Neural progenitor cell (in vitro differentiated cells): ENCODE measurements around the gene HOXA10. TPM values are rescaled to one million over a fixed set of nuclear protein-coding genes. Genes with fewer than 3 reads are reported as not detected.
A peak's percentile ranks its signal among the peaks of the same experiment; 100 is the strongest.

Experiments
- DNase-seq: peaks from one replicate; pipeline ENCODE4 v3.0.0-alpha.2; 2016; ENCODE audit warnings: low spot score
- H2AFZ ChIP-seq: fragments of 200-600 bp; sonication (generic); replicated peaks from 2 replicates; pipeline ENCODE4 v1.6.1; 2016; ENCODE audit warnings: antibody characterized with exemption
- H3F3A ChIP-seq: fragments of 200-600 bp; sonication (generic); 2 replicates; pipeline ENCODE4 v1.6.1; 2016; ENCODE audit warnings: antibody characterized with exemption, low read depth
- H3K27ac ChIP-seq: fragments of 200-600 bp; sonication (generic); 2 replicates; pipeline ENCODE4 v1.5.1; 2016; ENCODE audit warnings: mild to moderate bottlenecking
- H3K27me3 ChIP-seq: fragments of 200-600 bp; sonication (generic); 2 replicates; pipeline ENCODE4 v1.6.1; 2016; ENCODE audit warnings: mild to moderate bottlenecking, moderate library complexity
- H3K36me3 ChIP-seq: fragments of 200-600 bp; sonication (generic); 2 replicates; pipeline ENCODE4 v1.5.1; 2016
- H3K4me1 ChIP-seq: fragments of 200-600 bp; sonication (generic); 2 replicates; pipeline ENCODE4 v1.6.1; 2016; ENCODE audit warnings: mixed run types
- H3K4me2 ChIP-seq: fragments of 200-600 bp; sonication (generic); 2 replicates; pipeline ENCODE4 v1.6.1; 2016
- H3K4me3 ChIP-seq: fragments of 200-600 bp; sonication (generic); 2 replicates; pipeline ENCODE4 v1.5.1; 2016
- H3K79me2 ChIP-seq: fragments of 200-600 bp; sonication (generic); 2 replicates; pipeline ENCODE4 v1.6.1; 2016; ENCODE audit warnings: low read depth
- H3K9ac ChIP-seq: fragments of 200-600 bp; sonication (generic); 2 replicates; pipeline ENCODE4 v1.6.1; 2016
- H3K9me3 ChIP-seq: fragments of 200-600 bp; sonication (generic); 2 replicates; pipeline ENCODE4 v1.5.1; 2016; ENCODE audit warnings: low read depth
- H4K20me1 ChIP-seq: fragments of 200-600 bp; sonication (generic); 2 replicates; pipeline ENCODE4 v1.6.1; 2016; ENCODE audit warnings: low read depth
- H3K27ac Mint-ChIP-seq: 3 replicates; pipeline ENCODE4 v1.8.0; 2021; ENCODE audit warnings: mixed read lengths
- H3K27me3 Mint-ChIP-seq: 2 replicates; pipeline ENCODE4 v1.8.0; 2022; ENCODE audit warnings: low read depth, mild to moderate bottlenecking, inconsistent platforms, moderate library complexity, mixed read lengths; ENCODE audit not compliant: insufficient read depth
- H3K36me3 Mint-ChIP-seq: 3 replicates; pipeline ENCODE4 v1.8.0; 2021; ENCODE audit warnings: mixed read lengths
- H3K4me1 Mint-ChIP-seq: 3 replicates; pipeline ENCODE4 v1.8.0; 2021; ENCODE audit warnings: mixed read lengths
- H3K4me3 Mint-ChIP-seq: 3 replicates; pipeline ENCODE4 v1.8.0; 2021; ENCODE audit warnings: mild to moderate bottlenecking, moderate library complexity, mixed read lengths
- H3K9me3 Mint-ChIP-seq: 3 replicates; pipeline ENCODE4 v1.8.0; 2020; ENCODE audit warnings: mixed read lengths
- CTCF ChIP-seq: fragments of 200-600 bp; sonication (generic); IDR thresholded peaks from 2 replicates; pipeline ENCODE4 v1.5.1; 2017; ENCODE audit warnings: antibody characterized with exemption, mild to moderate bottlenecking
- EZH2 ChIP-seq: fragments of 200-600 bp; sonication (generic); IDR thresholded peaks from 2 replicates; pipeline ENCODE4 v1.6.1; 2017; ENCODE audit warnings: antibody characterized with exemption, mild to moderate bottlenecking, moderate library complexity
- EZH2phosphoT487 ChIP-seq: fragments of 200-600 bp; sonication (generic); IDR thresholded peaks from 2 replicates; pipeline ENCODE4 v1.6.1; 2017; ENCODE audit warnings: antibody characterized with exemption
- total RNA-seq: library from RNA; depleted of rRNA; stranded (reverse); fragments of >200 nt; gene quantifications from 2 replicates; pipeline ENCODE4 v1.2.3, GENCODE V29; 2015; ENCODE audit warnings: low replicate concordance

Gene HOXA10
- total RNA-seq, 1 donor from 2014 or later, result not detected

GRCh38 chr7:27161721-27162560 is 12.2 kb downstream of the HOXA10 start:
- H3K4me3 Mint-ChIP-seq, result no peak overlapping the region
- H3K4me2 ChIP-seq, result no peak overlapping the region
- peak; percentile 50 for DNase-seq

GRCh38 chr7:27161214-27161720 is 12.9 kb downstream of the HOXA10 start:
- peak; percentile 78 for TF ChIP-seq EZH2phosphoT487
- TF ChIP-seq CTCF, result no peak
- peak; percentile 91 for TF ChIP-seq EZH2
- Histone ChIP-seq H3K9me3 (no peaks in the 10 kb centered on the region), H4K20me1 (peaks cover 55% of the 10 kb centered on the region), H3K79me2 (no peaks in the 10 kb centered on the region), H2AFZ (no peak overlapping the region), H3K4me1 (no peaks in the 10 kb centered on the region), H3K36me3 (no peaks in the 10 kb centered on the region), H3K4me2 (peak overlapping the region; percentile 8), H3K27ac (no peak overlapping the region), H3K27me3 (peaks cover 100% of the 10 kb centered on the region), H3K9ac (no peak overlapping the region), H3F3A (no peaks in the 10 kb centered on the region), H3K4me3 (peak overlapping the region; percentile 47)
- no peak overlapping the region for H3K27ac Mint-ChIP-seq
- no peak for DNase-seq
- peaks cover 88% of the 10 kb centered on the region for H3K27me3 Mint-ChIP-seq
- H3K9me3 Mint-ChIP-seq, result peaks cover 15% of the 10 kb centered on the region
- peaks cover 2% of the 10 kb centered on the region for H3K4me1 Mint-ChIP-seq
- peak overlapping the region; percentile 75 for H3K4me3 Mint-ChIP-seq
- peaks cover 2% of the 10 kb centered on the region for H3K36me3 Mint-ChIP-seq

More at GRCh38 chr7:27161721-27162560, 12.2 kb downstream of the HOXA10 start:
- H3K27ac ChIP-seq, result no peak overlapping the region
- H3K27me3 ChIP-seq, result peaks cover 100% of the 10 kb centered on the region
- H3K36me3 ChIP-seq, result no peaks in the 10 kb centered on the region
- peaks cover 12% of the 10 kb centered on the region for H3K9me3 Mint-ChIP-seq
- no peak overlapping the region for H3K9ac ChIP-seq
- no peak overlapping the region for H3K27ac Mint-ChIP-seq
- peaks cover 55% of the 10 kb centered on the region for H4K20me1 ChIP-seq
- H3K36me3 Mint-ChIP-seq, result peaks cover 2% of the 10 kb centered on the region
- H2AFZ ChIP-seq, result no peak overlapping the region
- TF ChIP-seq EZH2, result no peak
- TF ChIP-seq CTCF, result no peak
- no peak for TF ChIP-seq EZH2phosphoT487
- no peaks in the 10 kb centered on the region for H3K4me1 ChIP-seq
- no peak overlapping the region for H3K4me3 ChIP-seq
- H3K27me3 Mint-ChIP-seq, result peaks cover 90% of the 10 kb centered on the region
- no peaks in the 10 kb centered on the region for H3K79me2 ChIP-seq
- H3K9me3 ChIP-seq, result no peaks in the 10 kb centered on the region
- H3K4me1 Mint-ChIP-seq, result no peaks in the 10 kb centered on the region
- H3F3A ChIP-seq, result no peaks in the 10 kb centered on the region

- H3K4me2 ChIP-seq, result peak overlapping the region; percentile 77
- no peak overlapping the region for H3K9ac ChIP-seq
- H3K4me3 ChIP-seq, result peak overlapping the region; percentile 47
- no peaks in the 10 kb centered on the region for H3K9me3 ChIP-seq
- H2AFZ ChIP-seq, result peak overlapping the region; percentile 99
- Mint-ChIP-seq H3K4me3 (peak overlapping the region; percentile 75), H3K4me1 (peaks cover 2% of the 10 kb centered on the region), H3K27me3 (peaks cover 88% of the 10 kb centered on the region), H3K9me3 (peaks cover 15% of the 10 kb centered on the region), H3K27ac (no peak overlapping the region), H3K36me3 (peaks cover 2% of the 10 kb centered on the region)
- peak; percentile 94 for DNase-seq
- no peaks in the 10 kb centered on the region for H3K4me1 ChIP-seq
- H3K36me3 ChIP-seq, result no peaks in the 10 kb centered on the region
- TF ChIP-seq EZH2 (peak; percentile 98), CTCF (peak; percentile 95), EZH2phosphoT487 (peak; percentile 73)
- H3F3A ChIP-seq, result no peaks in the 10 kb centered on the region
- no peaks in the 10 kb centered on the region for H3K79me2 ChIP-seq
- H4K20me1 ChIP-seq, result peaks cover 55% of the 10 kb centered on the region
- peaks cover 100% of the 10 kb centered on the region for H3K27me3 ChIP-seq
- H3K27ac ChIP-seq, result no peak overlapping the region
Observed at GRCh38 chr7:27160546-27161213, 13.4 kb downstream of the HOXA10 start.
